GM13977 (cell line): ENCODE data around the gene UBE2D4.

Experiments used
- DNase-seq: peaks from one replicate; pipeline ENCODE4 v3.0.0; 2012; ENCODE audit warnings: low spot score
- CTCF ChIP-seq: IDR thresholded peaks from 2 replicates; pipeline ENCODE4 v1.5.1; 2012; ENCODE audit warnings: mild to moderate bottlenecking, control low read depth; ENCODE audit not compliant: insufficient read depth; ENCODE audit errors: extremely low read depth, missing control alignments
- in situ Hi-C: fragments of 300-500 bp; cut with MboI; formaldehyde crosslinking; loops from one replicate; pipeline ENCODE4 v1.12.0; 2022; ENCODE audit warnings: low sequenced_read_pairs, low pct_unique_long_range_greater_than_20kb, mixed read lengths, inconsistent platforms; ENCODE audit not compliant: unreplicated experiment

Gene UBE2D4

GRCh38 chr7:43902542-43903054 lies 23.6 kb upstream of the UBE2D4 start:
- TF ChIP-seq CTCF, result no peak
- no peak for DNase-seq
- in situ Hi-C loops, result no loop called here

GRCh38 chr7:43904533-43905208 lies 21.6 kb upstream of the UBE2D4 start:
- DNase-seq, result no peak
- in situ Hi-C loops, result no loop called here
- TF ChIP-seq CTCF, result no peak

GRCh38 chr7:43905209-43905946 lies 20.9 kb upstream of the UBE2D4 start:
- TF ChIP-seq CTCF, result no peak
- in situ Hi-C loops, result no loop called here
- DNase-seq, result no peak

DNA sequence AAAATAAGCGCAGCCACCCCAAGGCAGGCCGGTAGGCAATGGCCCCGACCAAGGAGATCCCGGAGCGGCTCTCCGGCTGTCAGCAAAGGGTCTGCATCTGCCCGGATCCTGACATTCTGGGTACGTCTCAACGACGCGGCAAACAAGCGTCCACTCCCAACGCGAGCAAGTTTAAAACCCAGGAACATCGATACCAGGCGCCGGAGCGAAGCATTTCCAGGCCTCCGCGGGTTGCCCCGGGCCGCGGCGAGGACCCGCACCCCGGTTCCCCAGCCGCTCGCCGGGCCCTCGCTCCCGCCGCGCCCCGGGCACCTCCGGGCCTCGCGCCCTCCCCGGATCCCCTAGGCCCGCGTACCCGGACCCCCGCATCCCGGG lies 20.3 kb upstream of the UBE2D4 start:
- in situ Hi-C loops, result no loop called here
- TF ChIP-seq CTCF, result no peak
- peak; percentile 65 for DNase-seq

- DNase-seq, result peak; percentile 91
- no peak for TF ChIP-seq CTCF
- in situ Hi-C loops, result no loop called here
Observed at GRCh38 chr7:43906331-43907010, 19.8 kb upstream of the UBE2D4 start, which contains the start of gene URGCP. Gene URGCP (minus strand): TSS chr7:43906596. CDS start chr7:43906575, 21 bp downstream.

- in situ Hi-C loops, result no loop called here
- DNase-seq, result no peak
- TF ChIP-seq CTCF, result no peak
Observed at GRCh38 chr7:43914795-43915194, 11.4 kb upstream of the UBE2D4 start.
